Transverse colon (tissue), 4 donors: Measurements from ENCODE around the gene CACNA1G.

Experiments
- CTCF ChIP-seq, 5 experiments: fragments of 200-600 bp in 3 of 5; fragments of 450-650 bp in 2 of 5; sonication (generic) in 3 of 5; IDR thresholded peaks; 1 replicate in 2 of 5; 2 replicates in 3 of 5; pipeline ENCODE4 v1.5.1; 2016 to 2017; ENCODE audit warnings: antibody characterized with exemption in 5 of 5, inconsistent platforms in 3 of 5, mild to moderate bottlenecking in 2 of 5, moderate library complexity in 1 of 5
- POLR2A ChIP-seq: fragments of 450-650 bp; IDR thresholded peaks from one replicate; pipeline ENCODE4 v1.6.1; 2016; ENCODE audit warnings: antibody characterized with exemption, mild to moderate bottlenecking, moderate library complexity
- POLR2AphosphoS5 ChIP-seq, 3 donors: sonication (generic); formaldehyde crosslinking; IDR thresholded peaks; one replicate each; pipeline ENCODE4 v1.6.1; 2016; ENCODE audit warnings: antibody characterized with exemption in 3 of 3

DNA sequence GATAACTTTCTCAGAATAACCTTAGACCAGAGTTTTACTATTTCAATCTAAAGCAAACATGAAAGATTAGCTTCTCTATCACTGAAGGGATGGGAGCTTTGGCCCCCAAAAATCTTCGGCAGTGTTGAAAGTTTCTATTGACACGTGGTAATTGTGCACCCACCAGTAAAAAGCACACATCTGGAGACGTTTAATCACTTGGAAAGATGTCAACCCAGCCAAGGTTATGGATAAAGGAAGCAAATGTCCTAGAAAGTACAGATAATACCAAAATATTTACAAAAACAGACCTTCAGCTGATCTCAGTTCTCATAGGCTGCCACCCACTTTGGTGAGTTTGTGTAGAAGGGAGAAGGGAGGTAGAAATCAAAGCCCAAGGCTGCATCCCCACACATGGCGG is 47.0 kb upstream of the CACNA1G start:
- TF ChIP-seq CTCF (IDR thresholded peaks at IDR 0.05), result no peak
- TF ChIP-seq POLR2AphosphoS5 (IDR thresholded peaks at IDR 0.05), result no peak
- TF ChIP-seq POLR2A, result no peak
